ENCODE data around the gene ST6GALNAC3.

ST6GALNAC3 gene

DNA sequence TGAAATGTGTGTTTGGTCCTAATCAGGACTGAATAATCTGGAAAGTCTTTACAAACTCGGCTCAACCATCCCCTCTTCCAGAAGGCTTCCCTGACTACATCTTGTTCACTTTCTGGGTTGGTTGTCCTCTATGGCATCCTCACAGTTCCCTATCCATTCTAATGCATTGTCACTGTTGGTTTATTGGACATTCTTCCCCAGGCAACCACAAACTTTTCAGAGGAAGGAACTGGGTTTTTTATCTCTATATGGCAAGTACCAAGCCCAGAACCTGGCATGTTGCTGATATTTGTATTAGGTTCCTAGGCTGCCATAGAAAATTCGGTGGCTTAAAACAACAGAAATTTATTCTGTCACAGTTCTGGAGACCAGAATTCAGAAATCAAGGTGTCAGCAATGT, 429.2 kb downstream of the ST6GALNAC3 start:
- DNase-seq, result no peak
- TF ChIP-seq, protein P1, sequence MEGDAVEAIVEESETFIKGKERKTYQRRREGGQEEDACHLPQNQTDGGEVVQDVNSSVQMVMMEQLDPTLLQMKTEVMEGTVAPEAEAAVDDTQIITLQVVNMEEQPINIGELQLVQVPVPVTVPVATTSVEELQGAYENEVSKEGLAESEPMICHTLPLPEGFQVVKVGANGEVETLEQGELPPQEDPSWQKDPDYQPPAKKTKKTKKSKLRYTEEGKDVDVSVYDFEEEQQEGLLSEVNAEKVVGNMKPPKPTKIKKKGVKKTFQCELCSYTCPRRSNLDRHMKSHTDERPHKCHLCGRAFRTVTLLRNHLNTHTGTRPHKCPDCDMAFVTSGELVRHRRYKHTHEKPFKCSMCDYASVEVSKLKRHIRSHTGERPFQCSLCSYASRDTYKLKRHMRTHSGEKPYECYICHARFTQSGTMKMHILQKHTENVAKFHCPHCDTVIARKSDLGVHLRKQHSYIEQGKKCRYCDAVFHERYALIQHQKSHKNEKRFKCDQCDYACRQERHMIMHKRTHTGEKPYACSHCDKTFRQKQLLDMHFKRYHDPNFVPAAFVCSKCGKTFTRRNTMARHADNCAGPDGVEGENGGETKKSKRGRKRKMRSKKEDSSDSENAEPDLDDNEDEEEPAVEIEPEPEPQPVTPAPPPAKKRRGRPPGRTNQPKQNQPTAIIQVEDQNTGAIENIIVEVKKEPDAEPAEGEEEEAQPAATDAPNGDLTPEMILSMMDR (IDR thresholded peaks at IDR 0.05; ENCODE audit: low read length), result no peak
- TF ChIP-seq EZH2phosphoT487 (IDR thresholded peaks at IDR 0.05; ENCODE audit: low read length) (no peak), EZH2 (optimal IDR thresholded peaks at IDR 0.05; ENCODE audit: low read depth, low read length) (no peak)
- Histone ChIP-seq H3K4me3 (ENCODE audit: low read length) (no peak overlapping the region), H4K20me1 (ENCODE audit: insufficient read depth, low read length) (no peaks in the 10 kb centered on the region), H3K4me2 (ENCODE audit: low read depth, low read length) (no peak overlapping the region), H2AFZ (ENCODE audit: low read length) (no peak overlapping the region), H3K4me1 (ENCODE audit: low read length) (no peaks in the 10 kb centered on the region), H3F3A (ENCODE audit: insufficient read depth, low read length) (no peaks in the 10 kb centered on the region), H3K27ac (ENCODE audit: low read length) (no peak overlapping the region), H3K9ac (ENCODE audit: low read length) (no peak overlapping the region), H3K27me3 (replicated peaks; ENCODE audit: insufficient read depth, low read length) (no peaks in the 10 kb centered on the region), H3K9me3 (replicated peaks; ENCODE audit: insufficient read depth, low read length) (no peaks in the 10 kb centered on the region), H3K9me2 (replicated peaks; ENCODE audit: insufficient read depth, low read length) (no peaks in the 10 kb centered on the region), H3K79me2 (ENCODE audit: low read length) (no peaks in the 10 kb centered on the region), H3K36me3 (replicated peaks; ENCODE audit: insufficient read depth, low read length) (no peaks in the 10 kb centered on the region)

DNA sequence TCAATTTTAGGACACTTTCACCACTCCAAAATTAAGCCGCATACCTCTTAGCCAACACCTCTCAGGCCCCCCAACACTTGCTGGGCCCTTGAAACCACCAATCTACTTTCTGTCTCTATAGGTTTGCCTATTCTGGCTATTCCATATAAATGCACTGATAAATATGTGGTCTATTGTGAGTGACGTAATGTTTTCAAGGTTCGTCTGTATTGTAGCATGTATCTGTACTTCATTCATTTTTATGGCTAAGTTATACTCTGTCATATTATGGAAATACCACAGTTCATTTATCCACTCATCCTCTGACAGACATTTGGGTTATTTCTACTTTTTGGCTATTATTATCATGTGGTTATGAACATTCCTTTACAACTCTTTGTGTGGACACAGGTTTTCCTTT, 432.8 kb downstream of the ST6GALNAC3 start:
- H4K20me1 ChIP-seq (ENCODE audit: insufficient read depth, low read length), result no peaks in the 10 kb centered on the region
- H3K27me3 ChIP-seq (replicated peaks; ENCODE audit: insufficient read depth, low read length), result no peaks in the 10 kb centered on the region
- no peak overlapping the region for H3K27ac ChIP-seq (ENCODE audit: low read length)
- H3K9me3 ChIP-seq (replicated peaks; ENCODE audit: insufficient read depth, low read length), result no peaks in the 10 kb centered on the region
- H3K4me3 ChIP-seq (ENCODE audit: low read length), result no peak overlapping the region
- no peaks in the 10 kb centered on the region for H3K4me1 ChIP-seq (ENCODE audit: low read length)
- no peak overlapping the region for H3K9ac ChIP-seq (ENCODE audit: low read length)
- TF ChIP-seq, protein P1 (IDR thresholded peaks at IDR 0.05; ENCODE audit: low read length), result no peak
- no peak for TF ChIP-seq EZH2 (optimal IDR thresholded peaks at IDR 0.05; ENCODE audit: low read depth, low read length)
- TF ChIP-seq EZH2phosphoT487 (IDR thresholded peaks at IDR 0.05; ENCODE audit: low read length), result no peak
- no peak for DNase-seq
- no peaks in the 10 kb centered on the region for H3F3A ChIP-seq (ENCODE audit: insufficient read depth, low read length)
- H3K79me2 ChIP-seq (ENCODE audit: low read length), result no peaks in the 10 kb centered on the region
- H2AFZ ChIP-seq (ENCODE audit: low read length), result no peak overlapping the region
- no peaks in the 10 kb centered on the region for H3K36me3 ChIP-seq (replicated peaks; ENCODE audit: insufficient read depth, low read length)
- H3K4me2 ChIP-seq (ENCODE audit: low read depth, low read length), result no peak overlapping the region
- H3K9me2 ChIP-seq (replicated peaks; ENCODE audit: insufficient read depth, low read length), result no peaks in the 10 kb centered on the region

GRCh38 chr1:76508871-76509270, 434.3 kb downstream of the ST6GALNAC3 start:
- no peak for DNase-seq
- Histone ChIP-seq H3K4me2 (ENCODE audit: low read depth, low read length) (no peak overlapping the region), H2AFZ (ENCODE audit: low read length) (no peak overlapping the region), H3K9me3 (replicated peaks; ENCODE audit: insufficient read depth, low read length) (no peaks in the 10 kb centered on the region), H4K20me1 (ENCODE audit: insufficient read depth, low read length) (no peaks in the 10 kb centered on the region), H3K9ac (ENCODE audit: low read length) (no peak overlapping the region), H3K36me3 (replicated peaks; ENCODE audit: insufficient read depth, low read length) (no peaks in the 10 kb centered on the region), H3K9me2 (replicated peaks; ENCODE audit: insufficient read depth, low read length) (no peaks in the 10 kb centered on the region), H3K4me1 (ENCODE audit: low read length) (no peaks in the 10 kb centered on the region), H3K79me2 (ENCODE audit: low read length) (no peaks in the 10 kb centered on the region), H3F3A (ENCODE audit: insufficient read depth, low read length) (no peaks in the 10 kb centered on the region), H3K27me3 (replicated peaks; ENCODE audit: insufficient read depth, low read length) (no peaks in the 10 kb centered on the region), H3K4me3 (ENCODE audit: low read length) (no peak overlapping the region), H3K27ac (ENCODE audit: low read length) (no peak overlapping the region)
- TF ChIP-seq EZH2 (optimal IDR thresholded peaks at IDR 0.05; ENCODE audit: low read depth, low read length), result no peak
- TF ChIP-seq, protein P1 (IDR thresholded peaks at IDR 0.05; ENCODE audit: low read length), result no peak
- no peak for TF ChIP-seq EZH2phosphoT487 (IDR thresholded peaks at IDR 0.05; ENCODE audit: low read length)

Measured in MM.1S (cell line).